ENCODE results near the gene MAP3K14.

MAP3K14 gene

GRCh38 chr17:45232514-45233422 is 84.1 kb downstream of the MAP3K14 start:
- Histone ChIP-seq H3K9me2 (replicated peaks; ENCODE audit: control insufficient read depth, low read length) (no peaks in the 10 kb centered on the region), H3K4me1 (ENCODE audit: control insufficient read depth, low read length) (peaks cover 29% of the 10 kb centered on the region), H3K4me3 (ENCODE audit: low read length) (no peak overlapping the region), H4K20me1 (ENCODE audit: control insufficient read depth, insufficient read depth, low read depth, low read length) (no peaks in the 10 kb centered on the region), H3K36me3 (ENCODE audit: control insufficient read depth, low read length) (peaks cover 13% of the 10 kb centered on the region), H3F3A (ENCODE audit: control insufficient read depth, insufficient read depth) (peaks cover 10% of the 10 kb centered on the region), H3K9me3 (ENCODE audit: control insufficient read depth, insufficient read depth, low read length) (no peaks in the 10 kb centered on the region), H3K4me2 (ENCODE audit: low read length) (no peak overlapping the region), H3K79me2 (ENCODE audit: control insufficient read depth, low read length) (peaks cover 20% of the 10 kb centered on the region), H3K27ac (ENCODE audit: low read depth, low read length) (no peak overlapping the region), H3K27me3 (ENCODE audit: control insufficient read depth, low read length) (no peaks in the 10 kb centered on the region)
- TF ChIP-seq CTCF (IDR thresholded peaks at IDR 0.05; ENCODE audit: low read depth, low read length, poor library complexity, severe bottlenecking) (no peak), EZH2phosphoT487 (IDR thresholded peaks at IDR 0.05; ENCODE audit: borderline replicate concordance, low read length) (no peak)

- Histone ChIP-seq H3K4me3 (ENCODE audit: low read length) (no peak overlapping the region), H4K20me1 (ENCODE audit: control insufficient read depth, insufficient read depth, low read depth, low read length) (no peaks in the 10 kb centered on the region), H3K9me2 (replicated peaks; ENCODE audit: control insufficient read depth, low read length) (no peaks in the 10 kb centered on the region), H3K36me3 (ENCODE audit: control insufficient read depth, low read length) (peaks cover 5% of the 10 kb centered on the region), H3K4me2 (ENCODE audit: low read length) (no peak overlapping the region), H3K27ac (ENCODE audit: low read depth, low read length) (no peak overlapping the region), H3F3A (ENCODE audit: control insufficient read depth, insufficient read depth) (peaks cover 10% of the 10 kb centered on the region), H3K4me1 (ENCODE audit: control insufficient read depth, low read length) (peaks cover 41% of the 10 kb centered on the region), H3K79me2 (ENCODE audit: control insufficient read depth, low read length) (peaks cover 32% of the 10 kb centered on the region), H3K27me3 (ENCODE audit: control insufficient read depth, low read length) (no peaks in the 10 kb centered on the region), H3K9me3 (ENCODE audit: control insufficient read depth, insufficient read depth, low read length) (no peaks in the 10 kb centered on the region)
- TF ChIP-seq EZH2phosphoT487 (IDR thresholded peaks at IDR 0.05; ENCODE audit: borderline replicate concordance, low read length) (no peak), CTCF (IDR thresholded peaks at IDR 0.05; ENCODE audit: low read depth, low read length, poor library complexity, severe bottlenecking) (peak; percentile 32)
Observed at GRCh38 chr17:45231481-45232116, 85.2 kb downstream of the MAP3K14 start.

- Histone ChIP-seq H3F3A (ENCODE audit: control insufficient read depth, insufficient read depth) (peaks cover 10% of the 10 kb centered on the region), H3K9me3 (ENCODE audit: control insufficient read depth, insufficient read depth, low read length) (no peaks in the 10 kb centered on the region), H3K4me2 (ENCODE audit: low read length) (no peak overlapping the region), H3K27ac (ENCODE audit: low read depth, low read length) (no peak overlapping the region), H3K79me2 (ENCODE audit: control insufficient read depth, low read length) (peaks cover 36% of the 10 kb centered on the region), H3K9me2 (replicated peaks; ENCODE audit: control insufficient read depth, low read length) (no peaks in the 10 kb centered on the region), H4K20me1 (ENCODE audit: control insufficient read depth, insufficient read depth, low read depth, low read length) (no peaks in the 10 kb centered on the region), H3K4me1 (ENCODE audit: control insufficient read depth, low read length) (peaks cover 47% of the 10 kb centered on the region), H3K27me3 (ENCODE audit: control insufficient read depth, low read length) (no peaks in the 10 kb centered on the region), H3K4me3 (ENCODE audit: low read length) (no peak overlapping the region), H3K36me3 (ENCODE audit: control insufficient read depth, low read length) (peaks cover 2% of the 10 kb centered on the region; the same call in 1 of the 2 replicates)
- TF ChIP-seq CTCF (IDR thresholded peaks at IDR 0.05; ENCODE audit: low read depth, low read length, poor library complexity, severe bottlenecking) (no peak), EZH2phosphoT487 (IDR thresholded peaks at IDR 0.05; ENCODE audit: borderline replicate concordance, low read length) (no peak)
Observed at GRCh38 chr17:45230787-45231480, 85.9 kb downstream of the MAP3K14 start.

All from DOHH2 (cell line).